Right lobe of liver (tissue), 4 donors: Measurements from ENCODE around the gene ACP1.

Experiments used
- CTCF ChIP-seq, 4 donors: fragments of 200-600 bp in 3 of 4; fragments of 450-650 bp in 1 of 4; IDR thresholded peaks; one replicate each; pipeline versions ENCODE4 v1.5.1 to v1.8.0; 2016 to 2022; ENCODE audit warnings: antibody characterized with exemption in 4 of 4, mild to moderate bottlenecking in 2 of 4
- POLR2A ChIP-seq: fragments of 450-650 bp; IDR thresholded peaks from one replicate; pipeline ENCODE4 v1.6.1; 2017; ENCODE audit warnings: antibody characterized with exemption, mild to moderate bottlenecking
- donor health status: DM: no; HTN: no; CAD: no.
- donor health status: DM: no; HTN: no; CAD: no.
- donor health status: DM: no; HTN: yes; CAD: no.

- TF ChIP-seq CTCF (IDR thresholded peaks at IDR 0.05) (no peak), POLR2A (no peak)
Observed at GRCh38 chr2:238431-238830, 26.3 kb upstream of the ACP1 start.
